GM21723 (cell line): ENCODE measurements around the gene TSPY3.
"Not testable (repeated sequence)": the region's sequence is repeated elsewhere in the genome, so short reads cannot be mapped to it uniquely, and the experiment has no call there.

Experiments used
- ATAC-seq: cut with Tn5 transposase; IDR thresholded peaks from one replicate; pipeline ENCODE4 v1.9.1; 2021; ENCODE audit warnings: mild to moderate bottlenecking, moderate library complexity; ENCODE audit not compliant: unreplicated experiment

The TSPY3 gene

GRCh38 chrY:9398121-9398520 is at the start of gene TSPY3:
TSS of gene TSPY3 (plus strand) at chrY:9398421. CDS start at chrY:9398467, 46 bp downstream.
- ATAC-seq: not testable (repeated sequence)

GRCh38 chrY:9357497-9357896 is 40.7 kb upstream of the TSPY3 start, which contains the start of gene TSPY8:
TSS of gene TSPY8 (plus strand) at chrY:9357797. CDS start at chrY:9357843, 46 bp downstream.
- not testable (repeated sequence) for ATAC-seq

- not testable (repeated sequence) for ATAC-seq
Measured at GRCh38 chrY:9396527-9396926, 1.7 kb upstream of the TSPY3 start.
